ENCODE results near the gene LGALS13.
"Not testable (repeated sequence)": the region's sequence is repeated elsewhere in the genome, so short reads cannot be mapped to it uniquely, and the experiment has no call there.

Gene LGALS13

DNA sequence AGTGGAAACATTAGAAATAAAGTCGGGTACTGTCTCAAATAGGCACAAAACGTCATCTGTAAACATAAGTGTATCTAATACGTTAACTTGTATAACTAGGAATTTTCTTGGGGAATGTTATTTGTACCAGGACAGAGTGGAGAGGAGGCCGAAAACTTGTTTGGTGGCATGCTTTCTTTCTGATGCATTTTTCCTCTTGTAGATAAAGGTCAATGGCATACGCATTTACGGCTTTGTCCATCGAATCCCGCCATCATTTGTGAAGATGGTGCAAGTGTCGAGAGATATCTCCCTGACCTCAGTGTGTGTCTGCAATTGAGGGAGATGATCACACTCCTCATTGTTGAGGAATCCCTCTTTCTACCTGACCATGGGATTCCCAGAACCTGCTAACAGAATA, 4.7 kb downstream of the LGALS13 start:
- DNase-seq: no peak
- in situ Hi-C loops (cut with HindIII; ENCODE audit: low pct_ligation_motif_present, low pct_unique_long_range_greater_than_20kb, low sequenced_read_pairs): no loop called here

DNA sequence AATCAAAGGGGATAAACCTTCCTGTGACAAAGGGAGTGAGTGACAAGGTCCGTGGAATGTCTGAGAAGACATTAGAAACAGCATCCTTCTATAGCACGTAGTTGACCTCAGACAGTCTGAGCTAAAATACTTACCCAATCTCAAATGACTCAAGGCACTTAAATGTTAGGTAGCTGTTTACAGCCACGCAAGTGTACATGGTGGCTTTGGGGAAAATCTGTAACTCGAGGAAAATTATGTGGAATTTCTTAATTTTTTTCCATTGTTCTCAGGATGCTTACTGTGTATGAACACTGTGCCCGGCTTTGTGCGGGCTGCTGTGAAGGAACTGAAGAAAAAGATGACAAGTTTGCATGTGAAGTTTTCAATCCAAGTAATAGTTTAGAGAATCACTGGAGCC, 5.2 kb downstream of the LGALS13 start:
- in situ Hi-C loops (cut with HindIII; ENCODE audit: low pct_ligation_motif_present, low pct_unique_long_range_greater_than_20kb, low sequenced_read_pairs): no loop called here
- no peak for DNase-seq

DNA sequence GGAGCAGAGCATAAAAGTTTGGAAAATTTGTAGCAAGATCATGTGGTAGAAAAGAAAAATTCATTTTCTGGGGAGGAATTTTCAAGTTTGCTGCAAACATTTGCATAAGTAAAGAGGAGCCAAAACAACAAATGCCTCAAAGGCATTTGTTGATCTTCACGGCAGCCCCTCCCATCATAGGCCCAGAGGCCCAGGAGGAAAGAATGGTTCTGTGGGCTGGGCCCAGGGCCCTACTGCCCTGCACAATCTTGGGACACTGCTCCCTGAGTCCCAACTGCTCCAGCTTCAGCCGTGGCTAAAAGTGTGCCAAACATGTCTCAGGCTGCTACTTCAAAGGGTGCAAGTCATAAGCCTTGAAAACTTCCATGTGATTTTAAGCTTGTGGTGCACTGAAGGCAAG, 11.3 kb downstream of the LGALS13 start:
- in situ Hi-C loops (cut with HindIII; ENCODE audit: low pct_ligation_motif_present, low pct_unique_long_range_greater_than_20kb, low sequenced_read_pairs): no loop called here
- no peak for DNase-seq

DNA sequence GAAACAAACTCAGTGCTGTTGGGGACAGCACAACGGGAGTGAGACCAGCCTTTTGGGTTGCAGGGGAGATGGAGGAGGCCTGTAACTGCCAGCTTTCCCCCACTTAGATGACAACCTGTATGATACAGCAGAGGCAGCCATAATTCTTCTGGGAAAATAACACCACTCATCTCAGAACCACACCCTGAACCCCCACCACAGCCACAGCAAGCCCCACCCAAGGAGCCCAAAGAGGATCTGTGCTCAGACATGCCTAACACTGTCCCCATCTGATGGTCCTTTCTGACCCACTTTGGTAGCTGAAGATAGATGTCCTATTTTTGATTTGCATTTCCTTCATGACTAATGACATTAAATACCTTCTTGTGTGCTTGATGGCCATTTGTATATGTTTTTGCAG, 15.4 kb downstream of the LGALS13 start:
- in situ Hi-C loops (cut with HindIII; ENCODE audit: low pct_ligation_motif_present, low pct_unique_long_range_greater_than_20kb, low sequenced_read_pairs): no loop called here
- DNase-seq: no peak

DNA sequence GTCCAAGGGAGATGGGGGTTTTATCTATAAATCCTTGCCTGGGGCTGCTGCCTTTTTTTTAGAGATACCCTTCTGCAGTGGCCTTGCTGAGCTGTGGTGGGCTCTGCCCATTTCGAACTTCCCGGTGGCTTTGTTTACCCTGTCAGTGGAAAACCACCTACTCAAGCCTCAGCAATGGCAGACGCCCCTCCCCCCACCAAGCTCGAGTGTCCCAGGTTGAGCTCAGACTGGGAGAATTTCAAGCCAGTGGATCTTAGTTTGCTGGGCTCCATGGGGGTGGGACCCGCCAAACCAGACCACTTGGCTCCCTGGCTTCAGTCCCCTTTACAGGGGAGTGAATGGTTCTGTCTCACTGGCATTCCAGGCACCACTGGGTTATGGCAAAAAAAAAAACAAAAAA, 21.6 kb downstream of the LGALS13 start:
- in situ Hi-C loops (cut with HindIII; ENCODE audit: low pct_ligation_motif_present, low pct_unique_long_range_greater_than_20kb, low sequenced_read_pairs): no loop called here
- DNase-seq: no peak

DNA sequence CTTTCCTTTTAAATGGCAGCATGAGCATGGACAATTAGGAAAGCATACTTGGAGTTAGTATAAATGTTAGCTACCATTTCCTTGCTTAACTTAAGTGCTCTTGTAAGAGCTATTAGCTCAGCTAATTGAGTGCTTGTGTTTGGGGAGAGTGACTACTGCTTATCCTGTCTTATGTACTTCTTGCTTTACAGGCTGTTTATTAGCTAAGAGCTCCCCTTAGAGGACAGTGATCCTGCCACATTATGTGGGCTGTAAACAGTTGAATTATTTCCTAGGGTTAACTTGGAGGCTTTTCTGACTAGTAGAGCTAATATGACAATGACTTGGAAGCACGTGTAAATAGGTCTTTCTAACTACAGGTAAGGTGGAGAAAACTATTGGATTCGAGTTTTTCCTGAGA, 25.3 kb downstream of the LGALS13 start:
- DNase-seq: peak; percentile 12

DNA sequence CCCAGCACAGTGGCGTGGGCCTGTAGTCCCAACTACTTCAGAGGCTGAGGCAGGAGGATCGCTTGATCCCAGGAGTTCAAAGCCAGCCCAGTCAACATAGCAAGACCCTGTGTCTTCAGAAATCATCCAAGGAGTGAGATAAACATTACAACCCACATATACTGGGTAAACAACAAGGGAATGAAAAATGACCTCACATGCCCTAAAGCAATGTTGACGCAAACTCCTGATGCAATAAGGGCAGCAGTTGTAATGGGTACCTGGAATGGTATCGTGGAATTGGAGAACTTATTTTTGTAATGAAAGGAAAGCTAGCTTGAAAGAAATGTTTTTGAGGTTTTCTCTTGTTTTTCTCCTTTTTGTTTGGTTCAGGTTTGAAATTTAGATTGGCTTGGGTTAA, 28.9 kb downstream of the LGALS13 start:
- in situ Hi-C loops (cut with HindIII; ENCODE audit: low pct_ligation_motif_present, low pct_unique_long_range_greater_than_20kb, low sequenced_read_pairs): no loop called here
- DNase-seq: no peak

More for the DNA sequence above, 25.3 kb downstream of the LGALS13 start:
- in situ Hi-C loops (cut with HindIII; ENCODE audit: low pct_ligation_motif_present, low pct_unique_long_range_greater_than_20kb, low sequenced_read_pairs): not testable (repeated sequence)

DNA sequence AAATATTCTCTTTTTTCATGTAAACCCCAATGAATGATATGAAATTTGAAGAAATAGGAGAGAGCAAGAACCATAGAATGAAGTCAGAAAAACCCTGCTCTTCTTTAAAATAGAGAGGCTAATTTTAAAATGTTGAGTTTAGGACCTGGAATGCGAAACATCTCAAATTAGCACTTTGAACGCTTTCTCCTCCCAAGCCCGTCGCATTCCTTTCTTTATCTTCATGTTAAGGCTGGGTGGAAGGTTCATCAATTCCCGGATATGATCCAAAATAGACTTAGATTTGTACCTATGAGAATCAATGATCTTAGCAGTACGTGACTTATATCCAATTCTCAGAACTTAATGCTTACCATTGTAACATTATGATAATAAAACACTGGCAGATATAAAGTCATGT, 29.3 kb downstream of the LGALS13 start:
- in situ Hi-C loops (cut with HindIII; ENCODE audit: low pct_ligation_motif_present, low pct_unique_long_range_greater_than_20kb, low sequenced_read_pairs): no loop called here
- no peak for DNase-seq

DNA sequence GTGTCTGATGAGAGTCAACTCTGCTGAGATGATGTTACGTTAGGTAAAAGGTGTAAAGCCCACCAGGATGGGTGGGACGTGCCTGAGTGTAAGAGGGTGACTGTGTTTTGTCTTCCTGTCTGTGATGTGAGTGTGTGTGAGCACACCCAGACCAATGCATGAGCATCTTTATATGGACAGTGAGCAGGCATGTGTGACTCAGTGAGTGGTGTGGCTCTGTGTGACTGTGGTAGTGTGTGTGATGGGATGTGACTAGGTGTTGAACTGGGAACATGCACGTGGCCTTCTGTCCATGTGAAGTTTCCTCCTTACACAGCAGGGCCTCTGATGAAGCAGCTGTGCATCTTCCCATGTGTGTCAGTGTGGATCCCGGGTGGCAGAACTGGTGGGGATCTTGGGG, 35.6 kb downstream of the LGALS13 start:
- no peak for DNase-seq
- in situ Hi-C loops (cut with HindIII; ENCODE audit: low pct_ligation_motif_present, low pct_unique_long_range_greater_than_20kb, low sequenced_read_pairs): no loop called here

DNA sequence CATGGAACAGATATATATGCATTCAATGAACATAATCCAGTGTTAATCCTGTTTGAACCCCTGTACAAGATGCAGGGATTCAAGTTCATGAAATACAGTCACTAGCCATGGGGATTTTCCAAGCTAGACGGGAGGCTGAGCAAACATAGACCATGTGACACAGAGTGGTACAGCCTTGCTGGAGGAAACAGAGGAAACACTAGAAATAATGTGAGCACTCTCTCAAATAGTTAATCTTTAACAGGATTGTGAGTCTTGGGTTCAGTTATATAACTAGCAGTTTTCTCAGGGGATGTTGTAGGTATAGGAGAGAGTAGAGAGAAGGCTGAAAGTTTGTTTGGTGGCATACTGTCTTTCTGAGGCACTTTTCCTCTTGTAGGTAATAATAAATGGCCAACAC, 39.4 kb downstream of the LGALS13 start:
- in situ Hi-C loops (cut with HindIII; ENCODE audit: low pct_ligation_motif_present, low pct_unique_long_range_greater_than_20kb, low sequenced_read_pairs): no loop called here
- peak; percentile 16 for DNase-seq

DNA sequence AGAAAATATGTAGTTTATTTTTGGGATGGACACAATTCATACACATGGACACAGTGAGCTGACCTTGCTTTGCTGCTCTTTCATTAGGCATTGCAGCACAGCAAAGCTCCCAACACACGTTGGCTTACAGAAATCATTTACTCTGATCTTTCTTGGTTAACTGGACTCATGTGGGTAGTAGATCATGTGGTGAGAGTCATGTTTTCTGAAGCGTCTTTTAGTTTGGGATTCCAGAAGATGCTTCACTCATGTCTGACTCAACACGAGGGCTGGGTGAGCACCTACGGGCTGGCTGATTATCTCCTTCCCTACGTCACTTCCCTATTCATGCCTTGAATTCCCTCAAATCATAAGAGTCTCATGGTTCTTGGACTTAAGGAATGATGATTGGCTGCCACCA, 41.3 kb downstream of the LGALS13 start:
- DNase-seq: no peak
- in situ Hi-C loops (cut with HindIII; ENCODE audit: low pct_ligation_motif_present, low pct_unique_long_range_greater_than_20kb, low sequenced_read_pairs): no loop called here

DNA sequence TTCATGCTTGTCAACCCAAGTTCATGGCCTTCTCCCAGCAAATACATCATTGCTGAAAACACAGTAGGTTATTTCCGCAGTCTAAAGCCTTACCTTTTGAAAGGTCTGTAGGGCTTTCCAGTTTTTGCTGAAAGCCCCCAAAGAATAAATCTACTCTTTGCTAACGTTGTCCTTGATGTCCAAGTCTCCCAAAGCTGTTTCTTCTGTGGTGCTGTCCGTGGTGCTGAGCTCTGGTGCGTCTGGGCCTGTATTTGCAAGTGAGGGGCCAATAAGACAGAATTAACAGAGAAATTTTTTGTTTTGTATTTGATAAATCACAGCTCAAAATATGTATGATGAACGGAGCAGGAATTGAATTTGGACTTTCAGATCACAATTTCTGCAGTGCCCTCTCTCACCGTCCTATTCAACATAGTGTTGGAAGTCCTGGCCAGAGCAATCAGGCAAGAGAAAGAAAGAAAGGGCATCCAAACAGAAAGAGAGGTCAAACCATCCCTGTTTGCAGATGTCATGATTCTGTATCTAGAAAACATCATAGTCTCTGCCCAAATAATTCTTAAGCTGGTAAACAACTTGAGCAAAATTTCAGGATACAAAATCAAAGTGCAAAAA, 43.6 kb downstream of the LGALS13 start:
- in situ Hi-C loops (cut with HindIII; ENCODE audit: low pct_ligation_motif_present, low pct_unique_long_range_greater_than_20kb, low sequenced_read_pairs): no loop called here
- DNase-seq: peak; percentile 26

DNA sequence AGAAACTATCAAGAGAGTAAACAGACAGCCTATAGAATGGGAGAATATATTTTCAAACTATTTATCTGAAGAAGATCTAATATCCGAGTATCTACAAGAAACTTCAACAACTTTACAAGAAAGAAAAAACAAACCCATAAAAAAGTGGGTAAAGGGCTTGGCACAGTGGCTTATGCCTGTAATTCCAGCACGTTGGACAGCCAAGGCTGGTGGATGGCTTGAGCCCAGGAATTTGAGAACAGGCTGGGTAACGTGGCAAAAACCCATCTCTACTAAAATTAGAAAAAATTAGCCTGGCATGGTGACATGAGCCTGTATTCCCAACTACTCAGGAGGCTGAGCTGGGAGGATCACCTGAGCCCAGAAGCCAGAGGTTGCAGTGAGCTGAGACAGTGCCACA, 45.6 kb downstream of the LGALS13 start:
- DNase-seq: no peak
- in situ Hi-C loops (cut with HindIII; ENCODE audit: low pct_ligation_motif_present, low pct_unique_long_range_greater_than_20kb, low sequenced_read_pairs): no loop called here

DNA sequence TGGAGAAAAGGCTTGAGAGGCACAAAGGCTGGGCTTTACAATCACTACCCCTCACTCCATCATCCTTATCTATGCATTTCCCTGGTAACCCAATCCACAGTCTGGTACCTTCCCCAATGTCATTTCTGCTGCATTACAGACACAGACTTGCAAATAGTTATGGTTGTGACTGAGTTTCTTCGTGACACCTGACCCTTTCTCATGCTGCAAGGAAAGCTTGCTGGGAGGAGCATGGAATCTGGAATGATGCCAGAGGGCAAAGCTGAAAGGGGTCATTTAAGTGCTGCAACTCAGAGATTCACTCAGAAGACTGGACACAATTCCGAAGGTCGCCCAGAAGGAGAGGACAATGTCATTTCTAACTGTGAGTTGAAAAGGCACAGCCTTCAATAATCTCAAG, 53.3 kb downstream of the LGALS13 start, which contains the start of gene LGALS16:
LGALS16 (plus strand) TSS at position 301 of the 400 bp plus-strand sequence; CDS start at position 350, 49 bp downstream.
- in situ Hi-C loops (cut with HindIII; ENCODE audit: low pct_ligation_motif_present, low pct_unique_long_range_greater_than_20kb, low sequenced_read_pairs): no loop called here
- no peak for DNase-seq
